Motor neuron (in vitro differentiated cells): ENCODE results near the gene B4GALT6. TPM values are rescaled to one million over a fixed set of nuclear protein-coding genes. Genes with fewer than 3 reads are reported as not detected.

Experiments used
- ATAC-seq, 8 experiments: fragments of 200-7000 bp; cut with Tn5 transposase; replicated peaks in 6 of 8; 2 replicates each; pipeline ENCODE4 v1.8.0; 2021; ENCODE audit warnings: mild to moderate bottlenecking in 8 of 8, moderate library complexity in 8 of 8
- H3K27ac ChIP-seq, 2 donors: fragments of 250-450 bp; sonication (Bioruptor Pico); 2 replicates each; pipeline ENCODE4 v1.9.0; 2021; ENCODE audit warnings: antibody characterized with exemption in 2 of 2, mild to moderate bottlenecking in 2 of 2, moderate library complexity in 1 of 2
- H3K4me1 ChIP-seq, 2 donors: fragments of 250-450 bp; sonication (Bioruptor Pico); replicated peaks in 1 of 2; 2 replicates each; pipeline ENCODE4 v1.6.1; 2021; ENCODE audit warnings: antibody characterized with exemption in 2 of 2, mild to moderate bottlenecking in 2 of 2, moderate library complexity in 1 of 2
- H3K4me3 ChIP-seq, 5 donors: fragments of 250-450 bp; sonication (Bioruptor Pico); 2 replicates each; pipeline ENCODE4 v1.9.0; 2021; ENCODE audit warnings: antibody characterized with exemption in 5 of 5, mild to moderate bottlenecking in 5 of 5, moderate library complexity in 4 of 5
- WGBS, 10 experiments: fragments of 450-650 bp; shearing (Covaris generic); methylation state at CpG; one replicate each; pipeline ENCODE4 v1.0.0; 2022; 5-methylcytosine and 5-hydroxymethylcytosine counted together
- in situ Hi-C, 9 experiments: fragments of 400-800 bp; cut with MboI; loops; one replicate each; pipeline ENCODE4 v1.15.0; 2021; ENCODE audit warnings: low sequenced_read_pairs in 9 of 9, low pct_unique_long_range_greater_than_20kb in 2 of 9; ENCODE audit not compliant: unreplicated experiment in 9 of 9
- total RNA-seq, 8 experiments: library from RNA; unstranded; fragments of 300-600 nt; gene quantifications; 2 replicates each; pipeline versions ENCODE4 v1.2.3 to v1.2.4, GENCODE V29; 2022

B4GALT6 gene
- total RNA-seq, 8 experiments from 2014 or later, result 1.9 to 23.4 (median 10.6) TPM

GRCh38 chr18:31669541-31669940 lies 14.8 kb downstream of the B4GALT6 start:
- in situ Hi-C loops, result no loop called here
- 33 to 100% (median 88%) methylated on average over 1 to 2 of the region's 2 CpGs; no CpG with 5 or more reads in 1 of the 10 experiments for WGBS, 10 experiments
- ATAC-seq, result no peak
- Histone ChIP-seq H3K4me3 (no peak overlapping the region), H3K27ac (no peak overlapping the region), H3K4me1 (peaks cover 14 to 15% of the 10 kb centered on the region in 2 donors)

- Histone ChIP-seq H3K4me1 (peaks cover 4 to 5% of the 10 kb centered on the region in 2 donors), H3K4me3 (no peak overlapping the region), H3K27ac (no peak overlapping the region)
- 14 to 89% (median 33%) methylated on average over 1 of the region's 1 CpG; no CpG with 5 or more reads in 5 of the 10 experiments for WGBS, 10 experiments
- in situ Hi-C loops, result no loop called here
- peak in 1 of 8 experiments; percentile 18 for ATAC-seq
Observed at GRCh38 chr18:31667185-31667584, 17.2 kb downstream of the B4GALT6 start.

- no peak for ATAC-seq
- Histone ChIP-seq H3K27ac (no peak overlapping the region), H3K4me3 (no peak overlapping the region), H3K4me1 (no peaks in the 10 kb centered on the region)
- in situ Hi-C loops, result no loop called here
- WGBS, 10 experiments, result 55 to 100% (median 91%) methylated on average over 1 to 5 of the region's 5 CpGs
Observed at GRCh38 chr18:31666055-31666454, 18.3 kb downstream of the B4GALT6 start.

- H3K4me1 ChIP-seq, result no peaks in the 10 kb centered on the region
- in situ Hi-C loops, result no loop called here
- ATAC-seq, result no peak
- H3K4me3 ChIP-seq, result no peak overlapping the region
- H3K27ac ChIP-seq, result no peak overlapping the region
- 100% methylated on average over 1 of the region's 1 CpG; no CpG with 5 or more reads in 6 of the 10 experiments for WGBS, 10 experiments
Observed at GRCh38 chr18:31664101-31664500, 20.3 kb downstream of the B4GALT6 start.

GRCh38 chr18:31661965-31662364 lies 22.4 kb downstream of the B4GALT6 start:
- no peak overlapping the region for H3K4me3 ChIP-seq
- in situ Hi-C loops, result no loop called here
- no peak for ATAC-seq

GRCh38 chr18:31660763-31661162 lies 23.6 kb downstream of the B4GALT6 start:
- WGBS, 10 experiments, result 48 to 100% (median 88%) methylated on average over 1 to 4 of the region's 4 CpGs; no CpG with 5 or more reads in 1 of the 10 experiments
- peaks cover 0 to 13% of the 10 kb centered on the region in 2 donors for H3K4me1 ChIP-seq
- H3K27ac ChIP-seq, result no peak overlapping the region
- in situ Hi-C loops, result no loop called here
- H3K4me3 ChIP-seq, result no peak overlapping the region
- ATAC-seq, result no peak

More at GRCh38 chr18:31661965-31662364, 22.4 kb downstream of the B4GALT6 start:
- Histone ChIP-seq H3K27ac (no peak overlapping the region), H3K4me1 (peaks cover 0 to 7% of the 10 kb centered on the region in 2 donors)
- WGBS, 10 experiments, result 46 to 100% (median 83%) methylated on average over 1 to 3 of the region's 3 CpGs; no CpG with 5 or more reads in 1 of the 10 experiments

- ATAC-seq, result no peak
Observed at GRCh38 chr18:31659576-31660177, 24.7 kb downstream of the B4GALT6 start.

GRCh38 chr18:31658670-31659575 lies 25.5 kb downstream of the B4GALT6 start:
- Histone ChIP-seq H3K27ac (no peak overlapping the region), H3K4me1 (peaks cover 0 to 13% of the 10 kb centered on the region in 2 donors), H3K4me3 (no peak overlapping the region)
- in situ Hi-C loops, result no loop called here
- ATAC-seq, result peak in 4 of 8 experiments; percentile 15 to 77 (median 42)
- WGBS, 10 experiments, result 36 to 100% (median 94%) methylated on average over 1 to 10 of the region's 10 CpGs

More at GRCh38 chr18:31659576-31660177, 24.7 kb downstream of the B4GALT6 start:
- H3K4me3 ChIP-seq, result no peak overlapping the region
- peaks cover 0 to 13% of the 10 kb centered on the region in 2 donors for H3K4me1 ChIP-seq
- H3K27ac ChIP-seq, result no peak overlapping the region
- in situ Hi-C loops, result no loop called here
- WGBS, 10 experiments, result 0 to 100% (median 74%) methylated on average over 1 of the region's 1 CpG; no CpG with 5 or more reads in 4 of the 10 experiments

- Histone ChIP-seq H3K4me3 (no peak overlapping the region), H3K4me1 (peaks cover 0 to 13% of the 10 kb centered on the region in 2 donors), H3K27ac (no peak overlapping the region)
- WGBS, 10 experiments, result 42 to 94% (median 75%) methylated on average over 4 to 10 of the region's 12 CpGs
- ATAC-seq, result peak in 6 of 8 experiments; percentile 41 to 99 (median 96)
- in situ Hi-C loops, result no loop called here
Observed at GRCh38 chr18:31657823-31658669, 26.3 kb downstream of the B4GALT6 start.

- ATAC-seq, result no peak
- Histone ChIP-seq H3K4me3 (no peak overlapping the region), H3K4me1 (peaks cover 0 to 13% of the 10 kb centered on the region in 2 donors), H3K27ac (no peak overlapping the region)
- WGBS, 10 experiments, result 60 to 100% (median 89%) methylated on average over 1 to 2 of the region's 2 CpGs; no CpG with 5 or more reads in 1 of the 10 experiments
- in situ Hi-C loops, result no loop called here
Observed at GRCh38 chr18:31656754-31657153, 27.6 kb downstream of the B4GALT6 start.

- in situ Hi-C loops, result no loop called here
- Histone ChIP-seq H3K4me1 (peaks cover 0 to 13% of the 10 kb centered on the region in 2 donors), H3K27ac (no peak overlapping the region), H3K4me3 (no peak overlapping the region)
- WGBS, 10 experiments, result 68 to 100% (median 96%) methylated on average over 1 to 4 of the region's 4 CpGs; no CpG with 5 or more reads in 3 of the 10 experiments
- no peak for ATAC-seq
Observed at GRCh38 chr18:31655354-31655753, 29.0 kb downstream of the B4GALT6 start.

GRCh38 chr18:31652877-31653276 lies 31.5 kb downstream of the B4GALT6 start:
- Histone ChIP-seq H3K4me1 (peaks cover 0 to 18% of the 10 kb centered on the region in 2 donors), H3K4me3 (no peak overlapping the region), H3K27ac (no peak overlapping the region)
- no peak for ATAC-seq
- WGBS, 10 experiments, result 44 to 100% (median 84%) methylated on average over 1 to 3 of the region's 3 CpGs; no CpG with 5 or more reads in 1 of the 10 experiments
- in situ Hi-C loops, result no loop called here
